HCT116 (cell line): Measurements from ENCODE around the gene ING3. TPM values are rescaled to one million over a fixed set of nuclear protein-coding genes. Genes with fewer than 3 reads are reported as not detected.

Experiments
- ATAC-seq: fragments of 200-7000 bp; cut with Tn5 transposase; 2 replicates; pipeline ENCODE4 v1.9.1; 2020; ENCODE audit warnings: mild to moderate bottlenecking, moderate library complexity
- BruUV-seq: library from RNA; stranded (reverse); fragments of 400-500 nt; replicated peaks from 2 replicates; lab custom pipeline; 2021; lab: Mats Ljungman, UMichigan
- CTCF ChIA-PET: fragments of 300-600 bp; sonication (Branson Sonifier 250); formaldehyde crosslinking; loops from one replicate; lab custom pipeline; 2021; ENCODE audit warnings: antibody characterized with exemption; lab: Charles Lee
- POLR2A ChIA-PET: fragments of 300-600, 350-600 bp; sonication (Branson Sonifier 250); formaldehyde crosslinking; loops from one replicate; lab custom pipeline; 2021; ENCODE audit warnings: antibody characterized with exemption; lab: Charles Lee
- RAD21 ChIA-PET, 2 experiments: fragments of 300-600 bp; sonication (Branson Sonifier 250); formaldehyde crosslinking; loops; one replicate each; lab custom pipeline; 2023; ENCODE audit warnings: low total read pairs in 2 of 2; ENCODE audit not compliant: uncharacterized antibody in 2 of 2, unreplicated experiment in 2 of 2, low non-redundant PET in 1 of 2; lab: Charles Lee
- DNase-seq: peaks from one replicate; pipeline ENCODE4 v3.0.0-alpha.2; 2010; ENCODE audit warnings: low read depth, low spot score
- H2AFZ ChIP-seq: fragments of 200-600 bp; shearing (Covaris generic), sonication (generic); 2 replicates; pipeline ENCODE4 v1.6.1; 2017; ENCODE audit warnings: low read depth, mixed run types, mixed read lengths, antibody characterized with exemption, low read length; ENCODE audit not compliant: poor library complexity, severe bottlenecking
- H3K27ac ChIP-seq: 2 replicates; pipeline ENCODE4 v1.5.1; 2012; ENCODE audit warnings: low read depth, low read length
- H3K27me3 ChIP-seq: fragments of 200-600 bp; sonication (generic); 2 replicates; pipeline ENCODE4 v1.6.1; 2016; ENCODE audit warnings: mixed run types, low read length, mixed read lengths; ENCODE audit not compliant: insufficient read depth
- H3K36me3 ChIP-seq, 2 experiments: fragments of 200-500 bp in 1 of 2; fragments of 200-600 bp in 1 of 2; sonication (Bioruptor generic) in 1 of 2; sonication (generic) in 1 of 2; 2 replicates each; pipeline versions ENCODE4 v1.5.1 to v1.6.1; 2014 to 2016; ENCODE audit warnings: low read length in 2 of 2, inconsistent platforms in 1 of 2, mixed read lengths in 1 of 2, mixed run types in 1 of 2; ENCODE audit not compliant: insufficient read depth in 2 of 2, control insufficient read depth in 1 of 2
- H3K4me1 ChIP-seq, 2 experiments: fragments of 200-600 bp in 1 of 2; sonication (generic) in 1 of 2; 2 replicates each; pipeline versions ENCODE4 v1.5.1 to v1.6.1; 2012 to 2017; ENCODE audit warnings: low read length in 2 of 2, inconsistent platforms in 1 of 2, mild to moderate bottlenecking in 1 of 2, mixed read lengths in 1 of 2, mixed run types in 1 of 2, moderate library complexity in 1 of 2; ENCODE audit not compliant: insufficient read depth in 2 of 2, control insufficient read depth in 1 of 2
- H3K4me2 ChIP-seq: fragments of 200-600 bp; sonication (generic); 2 replicates; pipeline ENCODE4 v1.6.1; 2017; ENCODE audit warnings: mixed run types, low read length, mixed read lengths
- H3K4me3 ChIP-seq, 2 experiments: fragments of 200-600 bp in 1 of 2; sonication (generic) in 1 of 2; replicated peaks in 1 of 2; 2 replicates each; pipeline ENCODE4 v1.5.1; 2011 to 2016; ENCODE audit warnings: low read length in 2 of 2, control low read depth in 1 of 2, low read depth in 1 of 2, mild to moderate bottlenecking in 1 of 2, mixed read lengths in 1 of 2, mixed run types in 1 of 2
- H3K79me2 ChIP-seq: fragments of 200-600 bp; sonication (generic); 2 replicates; pipeline ENCODE4 v1.6.1; 2017; ENCODE audit warnings: mild to moderate bottlenecking, mixed run types, low read length, moderate library complexity, mixed read lengths; ENCODE audit not compliant: insufficient read depth
- H3K9ac ChIP-seq: fragments of 200-600 bp; sonication (generic); 2 replicates; pipeline ENCODE4 v1.6.1; 2016; ENCODE audit warnings: low read length, mixed read lengths
- H3K9me2 ChIP-seq: fragments of 200-600 bp; sonication (generic), shearing (Covaris generic); 2 replicates; pipeline ENCODE4 v1.6.1; 2017; ENCODE audit warnings: mixed run types, mild to moderate bottlenecking, moderate library complexity; ENCODE audit not compliant: insufficient read depth
- H3K9me3 ChIP-seq, 2 experiments: fragments of 200-500 bp in 1 of 2; fragments of 200-600 bp in 1 of 2; sonication (Bioruptor generic) in 1 of 2; sonication (generic) in 1 of 2; 2 replicates each; pipeline ENCODE4 v1.6.1; 2014 to 2017; ENCODE audit warnings: low read length in 2 of 2, mixed read lengths in 2 of 2, inconsistent platforms in 1 of 2, low read depth in 1 of 2, mild to moderate bottlenecking in 1 of 2, mixed run types in 1 of 2, moderate library complexity in 1 of 2; ENCODE audit not compliant: control insufficient read depth in 1 of 2, insufficient read depth in 1 of 2
- H4K20me1 ChIP-seq: fragments of 200-600 bp; sonication (generic), shearing (Covaris generic); 2 replicates; pipeline ENCODE4 v1.6.1; 2017; ENCODE audit warnings: mixed run types, mild to moderate bottlenecking, moderate library complexity; ENCODE audit not compliant: insufficient read depth
- ATF3 ChIP-seq: IDR thresholded peaks from 2 replicates; pipeline ENCODE4 v1.6.1; 2012
- CBX3 ChIP-seq: IDR thresholded peaks from 2 replicates; pipeline ENCODE4 v1.6.1; 2012; ENCODE audit warnings: low read depth
- CEBPB ChIP-seq: IDR thresholded peaks from 2 replicates; pipeline ENCODE4 v1.6.1; 2012; ENCODE audit warnings: low read depth
- CTCF ChIP-seq, 3 experiments: fragments of 200-600 bp in 1 of 3; sonication (generic) in 1 of 3; IDR thresholded peaks in 2 of 3; conservative IDR thresholded peaks in 1 of 3; 2 replicates each; pipeline ENCODE4 v1.5.1; 2012 to 2017; ENCODE audit warnings: low read depth in 2 of 3, low read length in 2 of 3, antibody characterized with exemption in 1 of 3, borderline replicate concordance in 1 of 3, control low read depth in 1 of 3, mild to moderate bottlenecking in 1 of 3, mixed read lengths in 1 of 3, mixed run types in 1 of 3, moderate library complexity in 1 of 3; ENCODE audit not compliant: insufficient read depth in 1 of 3
- FOSL1 ChIP-seq: IDR thresholded peaks from 2 replicates; pipeline ENCODE4 v1.6.1; 2012; ENCODE audit warnings: low read depth
- MAX ChIP-seq: IDR thresholded peaks from 2 replicates; pipeline ENCODE4 v1.6.1; 2012
- POLR2A ChIP-seq: IDR thresholded peaks from 2 replicates; pipeline ENCODE4 v1.7.0; 2011; ENCODE audit warnings: borderline replicate concordance; ENCODE audit not compliant: insufficient read depth, insufficient read length; ENCODE audit errors: extremely low read depth
- POLR2AphosphoS5 ChIP-seq: IDR thresholded peaks from 2 replicates; pipeline ENCODE4 v1.6.1; 2011; ENCODE audit warnings: mild to moderate bottlenecking, low read depth, low read length, moderate library complexity
- REST ChIP-seq: IDR thresholded peaks from 2 replicates; pipeline ENCODE4 v1.6.1; 2012; ENCODE audit warnings: low read depth
- SIN3A ChIP-seq: IDR thresholded peaks from 2 replicates; pipeline ENCODE4 v1.6.1; 2012; ENCODE audit warnings: low read depth
- SRF ChIP-seq: IDR thresholded peaks from 2 replicates; pipeline ENCODE4 v1.6.1; 2012; ENCODE audit warnings: low read depth
- TCF7L2 ChIP-seq: IDR thresholded peaks from 2 replicates; pipeline ENCODE4 v1.7.0; 2011; ENCODE audit warnings: borderline replicate concordance, inconsistent platforms; ENCODE audit not compliant: insufficient read depth, insufficient read length; ENCODE audit errors: extremely low read depth
- YY1 ChIP-seq: IDR thresholded peaks from 2 replicates; pipeline ENCODE4 v1.6.1; 2011; ENCODE audit warnings: low read length, low read depth, moderate library complexity, mild to moderate bottlenecking; ENCODE audit not compliant: insufficient replicate concordance; ENCODE audit errors: extremely low read depth
- ZBTB33 ChIP-seq: IDR thresholded peaks from 2 replicates; pipeline ENCODE4 v1.6.1; 2011; ENCODE audit warnings: mild to moderate bottlenecking, low read length, moderate library complexity; ENCODE audit not compliant: insufficient replicate concordance; ENCODE audit errors: extremely low read depth
- ZFX ChIP-seq: fragments of 450-650 bp; IDR thresholded peaks from 2 replicates; pipeline ENCODE4 v1.6.1; 2017
- ZNF274 ChIP-seq: fragments of 200-500 bp; sonication (Bioruptor generic); IDR thresholded peaks from 2 replicates; pipeline ENCODE4 v1.6.1; 2014; ENCODE audit warnings: mild to moderate bottlenecking, low read depth, low read length, inconsistent platforms
- intact Hi-C: fragments of 100-400 bp; cut with micrococcal nuclease; formaldehyde crosslinking; loops from 2 replicates; pipeline ENCODE4 v1.10.0; 2022
- total RNA-seq: library from RNA; stranded (reverse); gene quantifications from one replicate; pipeline ENCODE4 v1.2.1, GENCODE V29; 2021; ENCODE audit not compliant: unreplicated experiment

The ING3 gene
- total RNA-seq, 1 experiment from 2014 or later: 16.2 TPM

- no peak for ATAC-seq
- no peak for DNase-seq
- ChIA-PET RAD21 (no interaction called here), CTCF (no interaction called here), POLR2A (no interaction called here)
- no peak overlapping the region for H3K9ac ChIP-seq
- TF ChIP-seq CEBPB (no peak), ZBTB33 (no peak), CBX3 (no peak), TCF7L2 (no peak), CTCF (IDR thresholded peaks at IDR 0.05 in 2 of 3, conservative IDR thresholded peaks at IDR 0.05 in 1 of 3; ENCODE audit: borderline replicate concordance in 1 of 3, insufficient read depth in 1 of 3, low read depth in 2 of 3, low read length in 2 of 3) (no peak), SIN3A (no peak), MAX (no peak), FOSL1 (no peak), SRF (no peak), POLR2A (no peak), ZNF274 (no peak), ZFX (no peak), POLR2AphosphoS5 (no peak), ATF3 (no peak), YY1 (no peak), REST (no peak)
- H3K27ac ChIP-seq: no peak overlapping the region
- H3K4me1 ChIP-seq: peaks cover 3 to 7% of the 10 kb centered on the region in 2 experiments; a peak in 2 of 4 replicates
- H3K9me3 ChIP-seq: no peaks in the 10 kb centered on the region
- intact Hi-C loops: no loop called here
- H3K4me2 ChIP-seq: no peak overlapping the region
- H2AFZ ChIP-seq: no peak overlapping the region
- H3K9me2 ChIP-seq: no peaks in the 10 kb centered on the region
- BruUV-seq: no TSS peak
- no peaks in the 10 kb centered on the region for H4K20me1 ChIP-seq
- no peak overlapping the region for H3K4me3 ChIP-seq
- H3K36me3 ChIP-seq: peaks cover 11 to 15% of the 10 kb centered on the region in 2 experiments; a peak in 2 of 4 replicates
- no peaks in the 10 kb centered on the region for H3K27me3 ChIP-seq
- H3K79me2 ChIP-seq: peaks cover 23% of the 10 kb centered on the region
Observed at GRCh38 chr7:120955577-120956149, 5.1 kb downstream of the ING3 start.
